EL (cell line): Measurements from ENCODE around the gene SP1.
"Not testable (repeated sequence)": the region's sequence is repeated elsewhere in the genome, so short reads cannot be mapped to it uniquely, and the experiment has no call there.

Source experiments
- DNase-seq: peaks from one replicate; pipeline ENCODE4 v3.0.0-alpha.2; 2016

SP1 gene

GRCh38 chr12:53365245-53365904, 14.6 kb upstream of the SP1 start:
- no peak for DNase-seq

GRCh38 chr12:53373554-53374133, 6.3 kb upstream of the SP1 start:
- DNase-seq, result not testable (repeated sequence)

- DNase-seq, result not testable (repeated sequence)
These were observed 5.7 kb upstream of the SP1 start for GRCh38 chr12:53374277-53374676.

GRCh38 chr12:53376747-53377146, 3.2 kb upstream of the SP1 start:
- no peak for DNase-seq

- no peak for DNase-seq
These were observed 1.8 kb upstream of the SP1 start for GRCh38 chr12:53378222-53378621.

- no peak for DNase-seq
These were observed 1.1 kb upstream of the SP1 start for GRCh38 chr12:53378724-53379388.

- peak; percentile 100 for DNase-seq
These were observed 430 bp upstream of the SP1 start for GRCh38 chr12:53379389-53380103.

- DNase-seq, result peak; percentile 52
These were observed 1.1 kb downstream of the SP1 start for GRCh38 chr12:53380794-53381730.

- peak; percentile 72 for DNase-seq
These were observed 2.0 kb downstream of the SP1 start for GRCh38 chr12:53381731-53382630.

GRCh38 chr12:53383258-53383657, 3.3 kb downstream of the SP1 start:
- DNase-seq, result peak; percentile 18

- not testable (repeated sequence) for DNase-seq
These were observed 6.4 kb downstream of the SP1 start for GRCh38 chr12:53386381-53386780.

GRCh38 chr12:53388932-53389331, 9.0 kb downstream of the SP1 start:
- no peak for DNase-seq

GRCh38 chr12:53389702-53390101, 9.7 kb downstream of the SP1 start:
- no peak for DNase-seq

GRCh38 chr12:53391724-53392123, 11.7 kb downstream of the SP1 start:
- DNase-seq, result no peak

GRCh38 chr12:53399896-53400295, 19.9 kb downstream of the SP1 start:
- DNase-seq, result no peak

GRCh38 chr12:53402351-53402750, 22.4 kb downstream of the SP1 start:
- not testable (repeated sequence) for DNase-seq

- no peak for DNase-seq
These were observed 22.9 kb downstream of the SP1 start for GRCh38 chr12:53402871-53403270.

- no peak for DNase-seq
These were observed 31.0 kb downstream of the SP1 start for GRCh38 chr12:53410951-53411350.

- DNase-seq, result no peak
These were observed 33.7 kb downstream of the SP1 start for GRCh38 chr12:53413485-53414204.

- DNase-seq, result no peak
These were observed 34.9 kb downstream of the SP1 start for GRCh38 chr12:53414756-53415417.
